ENCODE results near the gene ARHGAP6.

GRCh38 chrX:11408783-11409182, 256.9 kb downstream of the ARHGAP6 start:
- TF ChIP-seq, protein P1, sequence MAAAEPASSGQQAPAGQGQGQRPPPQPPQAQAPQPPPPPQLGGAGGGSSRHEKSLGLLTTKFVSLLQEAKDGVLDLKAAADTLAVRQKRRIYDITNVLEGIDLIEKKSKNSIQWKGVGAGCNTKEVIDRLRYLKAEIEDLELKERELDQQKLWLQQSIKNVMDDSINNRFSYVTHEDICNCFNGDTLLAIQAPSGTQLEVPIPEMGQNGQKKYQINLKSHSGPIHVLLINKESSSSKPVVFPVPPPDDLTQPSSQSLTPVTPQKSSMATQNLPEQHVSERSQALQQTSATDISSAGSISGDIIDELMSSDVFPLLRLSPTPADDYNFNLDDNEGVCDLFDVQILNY (CRISPR knock-in tag; conservative IDR thresholded peaks at IDR 0.05) = no peak
- TF ChIP-seq CHD2 (IDR thresholded peaks at IDR 0.05; ENCODE audit: low read depth, low read length) = no peak
- TF ChIP-seq, protein P2, sequence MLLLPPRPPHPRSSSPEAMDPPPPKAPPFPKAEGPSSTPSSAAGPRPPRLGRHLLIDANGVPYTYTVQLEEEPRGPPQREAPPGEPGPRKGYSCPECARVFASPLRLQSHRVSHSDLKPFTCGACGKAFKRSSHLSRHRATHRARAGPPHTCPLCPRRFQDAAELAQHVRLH (CRISPR knock-in tag; IDR thresholded peaks at IDR 0.05; ENCODE audit: borderline replicate concordance, low read depth) = no peak
- TF ChIP-seq, protein P3, sequence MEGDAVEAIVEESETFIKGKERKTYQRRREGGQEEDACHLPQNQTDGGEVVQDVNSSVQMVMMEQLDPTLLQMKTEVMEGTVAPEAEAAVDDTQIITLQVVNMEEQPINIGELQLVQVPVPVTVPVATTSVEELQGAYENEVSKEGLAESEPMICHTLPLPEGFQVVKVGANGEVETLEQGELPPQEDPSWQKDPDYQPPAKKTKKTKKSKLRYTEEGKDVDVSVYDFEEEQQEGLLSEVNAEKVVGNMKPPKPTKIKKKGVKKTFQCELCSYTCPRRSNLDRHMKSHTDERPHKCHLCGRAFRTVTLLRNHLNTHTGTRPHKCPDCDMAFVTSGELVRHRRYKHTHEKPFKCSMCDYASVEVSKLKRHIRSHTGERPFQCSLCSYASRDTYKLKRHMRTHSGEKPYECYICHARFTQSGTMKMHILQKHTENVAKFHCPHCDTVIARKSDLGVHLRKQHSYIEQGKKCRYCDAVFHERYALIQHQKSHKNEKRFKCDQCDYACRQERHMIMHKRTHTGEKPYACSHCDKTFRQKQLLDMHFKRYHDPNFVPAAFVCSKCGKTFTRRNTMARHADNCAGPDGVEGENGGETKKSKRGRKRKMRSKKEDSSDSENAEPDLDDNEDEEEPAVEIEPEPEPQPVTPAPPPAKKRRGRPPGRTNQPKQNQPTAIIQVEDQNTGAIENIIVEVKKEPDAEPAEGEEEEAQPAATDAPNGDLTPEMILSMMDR (CRISPR knock-in tag; IDR thresholded peaks at IDR 0.05) = no peak

Data from HepG2 (cell line).